ENCODE results near the gene SUPT3H. TPM values are rescaled to one million over a fixed set of nuclear protein-coding genes. Genes with fewer than 3 reads are reported as not detected.

SUPT3H gene
- total RNA-seq, 1 donor from 2014 or later = 4.9 TPM

- Histone ChIP-seq H3K36me3 (no peaks in the 10 kb centered on the region), H3K4me1 (no peaks in the 10 kb centered on the region), H3K4me3 (no peak overlapping the region), H3K9me3 (no peaks in the 10 kb centered on the region), H3K27me3 (no peaks in the 10 kb centered on the region), H3K27ac (no peak overlapping the region)
- ATAC-seq = no peak
- intact Hi-C loops (cut with DNase I) = no loop called here
- DNase-seq = no peak
- no peak for TF ChIP-seq CTCF (IDR thresholded peaks at IDR 0.05)
Observed at GRCh38 chr6:45132658-45133294, 245.0 kb downstream of the SUPT3H start.

- Histone ChIP-seq H3K27ac (no peak overlapping the region), H3K4me3 (no peak overlapping the region), H3K4me1 (no peaks in the 10 kb centered on the region), H3K9me3 (no peaks in the 10 kb centered on the region), H3K36me3 (no peaks in the 10 kb centered on the region), H3K27me3 (no peaks in the 10 kb centered on the region)
- no peak for ATAC-seq
- TF ChIP-seq CTCF (IDR thresholded peaks at IDR 0.05) = no peak
- intact Hi-C loops (cut with DNase I) = no loop called here
- DNase-seq = no peak
Observed at GRCh38 chr6:45132059-45132458, 245.7 kb downstream of the SUPT3H start.

- ATAC-seq = no peak
- Histone ChIP-seq H3K9me3 (no peaks in the 10 kb centered on the region), H3K4me3 (no peak overlapping the region)
Observed at GRCh38 chr6:45129051-45129450, 248.7 kb downstream of the SUPT3H start.

GRCh38 chr6:45127185-45127584, 250.5 kb downstream of the SUPT3H start:
- Histone ChIP-seq H3K4me3 (no peak overlapping the region), H3K4me1 (no peaks in the 10 kb centered on the region), H3K9me3 (no peaks in the 10 kb centered on the region), H3K36me3 (no peaks in the 10 kb centered on the region), H3K27ac (no peak overlapping the region), H3K27me3 (no peaks in the 10 kb centered on the region)
- no peak for TF ChIP-seq CTCF (IDR thresholded peaks at IDR 0.05)
- intact Hi-C loops (cut with DNase I) = no loop called here
- no peak for DNase-seq
- no peak for ATAC-seq

More at GRCh38 chr6:45129051-45129450, 248.7 kb downstream of the SUPT3H start:
- TF ChIP-seq CTCF (IDR thresholded peaks at IDR 0.05) = no peak
- no peaks in the 10 kb centered on the region for H3K27me3 ChIP-seq
- no peaks in the 10 kb centered on the region for H3K36me3 ChIP-seq
- no peak for DNase-seq
- H3K27ac ChIP-seq = no peak overlapping the region
- intact Hi-C loops (cut with DNase I) = no loop called here
- no peaks in the 10 kb centered on the region for H3K4me1 ChIP-seq

GRCh38 chr6:45126033-45126432, 251.7 kb downstream of the SUPT3H start:
- ATAC-seq (no peak), DNase-seq (no peak)
- no peak for TF ChIP-seq CTCF (IDR thresholded peaks at IDR 0.05)
- Histone ChIP-seq H3K27ac (no peak overlapping the region), H3K9me3 (no peaks in the 10 kb centered on the region), H3K4me1 (no peaks in the 10 kb centered on the region), H3K4me3 (no peak overlapping the region), H3K36me3 (no peaks in the 10 kb centered on the region), H3K27me3 (no peaks in the 10 kb centered on the region)
- intact Hi-C loops (cut with DNase I) = no loop called here

- ATAC-seq (no peak), DNase-seq (no peak)
- Histone ChIP-seq H3K4me1 (no peaks in the 10 kb centered on the region), H3K9me3 (no peaks in the 10 kb centered on the region), H3K4me3 (no peak overlapping the region), H3K27ac (no peak overlapping the region), H3K27me3 (no peaks in the 10 kb centered on the region), H3K36me3 (no peaks in the 10 kb centered on the region)
- intact Hi-C loops (cut with DNase I) = no loop called here
- TF ChIP-seq CTCF (IDR thresholded peaks at IDR 0.05) = no peak
Observed at GRCh38 chr6:45123023-45123422, 254.7 kb downstream of the SUPT3H start.
